SW480 (cell line): ENCODE measurements around the gene DPEP1.
A peak's percentile ranks its signal among the peaks of the same experiment; 100 is the strongest.

ENCODE experiments used
- DNase-seq: peaks from one replicate; pipeline ENCODE4 v3.0.0-alpha.2; 2016; ENCODE audit warnings: low spot score

The DPEP1 gene

GRCh38 chr16:89687092-89687940 is 73.9 kb downstream of the DPEP1 start:
- DNase-seq: peak; percentile 87
